ENCODE data around the gene CYP4X1.

- TF ChIP-seq, protein P1, sequence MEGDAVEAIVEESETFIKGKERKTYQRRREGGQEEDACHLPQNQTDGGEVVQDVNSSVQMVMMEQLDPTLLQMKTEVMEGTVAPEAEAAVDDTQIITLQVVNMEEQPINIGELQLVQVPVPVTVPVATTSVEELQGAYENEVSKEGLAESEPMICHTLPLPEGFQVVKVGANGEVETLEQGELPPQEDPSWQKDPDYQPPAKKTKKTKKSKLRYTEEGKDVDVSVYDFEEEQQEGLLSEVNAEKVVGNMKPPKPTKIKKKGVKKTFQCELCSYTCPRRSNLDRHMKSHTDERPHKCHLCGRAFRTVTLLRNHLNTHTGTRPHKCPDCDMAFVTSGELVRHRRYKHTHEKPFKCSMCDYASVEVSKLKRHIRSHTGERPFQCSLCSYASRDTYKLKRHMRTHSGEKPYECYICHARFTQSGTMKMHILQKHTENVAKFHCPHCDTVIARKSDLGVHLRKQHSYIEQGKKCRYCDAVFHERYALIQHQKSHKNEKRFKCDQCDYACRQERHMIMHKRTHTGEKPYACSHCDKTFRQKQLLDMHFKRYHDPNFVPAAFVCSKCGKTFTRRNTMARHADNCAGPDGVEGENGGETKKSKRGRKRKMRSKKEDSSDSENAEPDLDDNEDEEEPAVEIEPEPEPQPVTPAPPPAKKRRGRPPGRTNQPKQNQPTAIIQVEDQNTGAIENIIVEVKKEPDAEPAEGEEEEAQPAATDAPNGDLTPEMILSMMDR (IDR thresholded peaks at IDR 0.05) = no peak
- TF ChIP-seq POLR2A (IDR thresholded peaks at IDR 0.05; ENCODE audit: low read depth) (no peak), POLR2AphosphoS5 (IDR thresholded peaks at IDR 0.05) (no peak)
These were observed 19.5 kb upstream of the CYP4X1 start for GRCh38 chr1:47003896-47004403.

All from esophagus muscularis mucosa (tissue), 3 donors.